ENCODE data around the gene FAM187B. TPM values are rescaled to one million over a fixed set of nuclear protein-coding genes. Genes with fewer than 3 reads are reported as not detected.

Gene FAM187B
- total RNA-seq, 1 donor from 2014 or later: not detected

DNA sequence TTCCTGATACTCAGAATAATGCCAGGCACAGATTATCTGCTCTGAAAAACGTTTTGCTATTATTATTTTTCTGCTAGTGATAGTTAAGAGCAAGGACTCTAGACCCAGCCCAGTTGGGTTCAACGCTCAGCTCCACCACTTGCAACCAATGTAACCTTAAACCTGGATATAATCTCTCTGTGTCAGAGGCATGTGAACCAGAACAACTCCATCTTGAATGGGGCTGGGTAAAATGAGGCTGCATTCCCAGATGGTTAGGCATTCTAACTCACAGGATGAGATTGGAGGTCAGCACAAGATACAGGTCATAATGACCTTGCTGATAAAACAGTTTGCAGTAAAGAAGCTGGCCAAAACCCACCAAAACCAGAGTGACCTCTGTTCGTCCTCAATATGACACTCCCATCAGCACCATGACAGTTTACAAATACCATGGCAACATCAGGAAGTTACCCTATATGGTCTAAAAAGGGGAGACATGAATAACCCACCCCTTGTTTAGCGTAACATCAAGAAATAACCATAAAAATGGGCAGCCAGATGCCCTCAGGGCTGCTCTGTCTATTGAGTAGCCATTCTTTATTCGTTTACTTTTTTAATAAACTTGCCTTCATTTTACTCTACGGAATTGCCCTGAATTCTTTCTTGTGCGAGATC is 13.6 kb downstream of the FAM187B start:
- TF ChIP-seq, protein P1, sequence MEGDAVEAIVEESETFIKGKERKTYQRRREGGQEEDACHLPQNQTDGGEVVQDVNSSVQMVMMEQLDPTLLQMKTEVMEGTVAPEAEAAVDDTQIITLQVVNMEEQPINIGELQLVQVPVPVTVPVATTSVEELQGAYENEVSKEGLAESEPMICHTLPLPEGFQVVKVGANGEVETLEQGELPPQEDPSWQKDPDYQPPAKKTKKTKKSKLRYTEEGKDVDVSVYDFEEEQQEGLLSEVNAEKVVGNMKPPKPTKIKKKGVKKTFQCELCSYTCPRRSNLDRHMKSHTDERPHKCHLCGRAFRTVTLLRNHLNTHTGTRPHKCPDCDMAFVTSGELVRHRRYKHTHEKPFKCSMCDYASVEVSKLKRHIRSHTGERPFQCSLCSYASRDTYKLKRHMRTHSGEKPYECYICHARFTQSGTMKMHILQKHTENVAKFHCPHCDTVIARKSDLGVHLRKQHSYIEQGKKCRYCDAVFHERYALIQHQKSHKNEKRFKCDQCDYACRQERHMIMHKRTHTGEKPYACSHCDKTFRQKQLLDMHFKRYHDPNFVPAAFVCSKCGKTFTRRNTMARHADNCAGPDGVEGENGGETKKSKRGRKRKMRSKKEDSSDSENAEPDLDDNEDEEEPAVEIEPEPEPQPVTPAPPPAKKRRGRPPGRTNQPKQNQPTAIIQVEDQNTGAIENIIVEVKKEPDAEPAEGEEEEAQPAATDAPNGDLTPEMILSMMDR (IDR thresholded peaks at IDR 0.05): no peak
- peaks cover 6% of the 10 kb centered on the region for H3K27me3 Mint-ChIP-seq (ENCODE audit: unreplicated experiment)
- peaks cover 6% of the 10 kb centered on the region for H3K4me1 Mint-ChIP-seq (ENCODE audit: unreplicated experiment)
- DNase-seq (ENCODE audit: extremely low spot score, unreplicated experiment): no peak
- H3K4me3 Mint-ChIP-seq (ENCODE audit: unreplicated experiment): no peak overlapping the region
- peaks cover 3% of the 10 kb centered on the region for H3K9me3 Mint-ChIP-seq (ENCODE audit: unreplicated experiment)
- H3K27ac Mint-ChIP-seq (ENCODE audit: unreplicated experiment): no peak overlapping the region
- H3K36me3 Mint-ChIP-seq (ENCODE audit: unreplicated experiment): no peaks in the 10 kb centered on the region

DNA sequence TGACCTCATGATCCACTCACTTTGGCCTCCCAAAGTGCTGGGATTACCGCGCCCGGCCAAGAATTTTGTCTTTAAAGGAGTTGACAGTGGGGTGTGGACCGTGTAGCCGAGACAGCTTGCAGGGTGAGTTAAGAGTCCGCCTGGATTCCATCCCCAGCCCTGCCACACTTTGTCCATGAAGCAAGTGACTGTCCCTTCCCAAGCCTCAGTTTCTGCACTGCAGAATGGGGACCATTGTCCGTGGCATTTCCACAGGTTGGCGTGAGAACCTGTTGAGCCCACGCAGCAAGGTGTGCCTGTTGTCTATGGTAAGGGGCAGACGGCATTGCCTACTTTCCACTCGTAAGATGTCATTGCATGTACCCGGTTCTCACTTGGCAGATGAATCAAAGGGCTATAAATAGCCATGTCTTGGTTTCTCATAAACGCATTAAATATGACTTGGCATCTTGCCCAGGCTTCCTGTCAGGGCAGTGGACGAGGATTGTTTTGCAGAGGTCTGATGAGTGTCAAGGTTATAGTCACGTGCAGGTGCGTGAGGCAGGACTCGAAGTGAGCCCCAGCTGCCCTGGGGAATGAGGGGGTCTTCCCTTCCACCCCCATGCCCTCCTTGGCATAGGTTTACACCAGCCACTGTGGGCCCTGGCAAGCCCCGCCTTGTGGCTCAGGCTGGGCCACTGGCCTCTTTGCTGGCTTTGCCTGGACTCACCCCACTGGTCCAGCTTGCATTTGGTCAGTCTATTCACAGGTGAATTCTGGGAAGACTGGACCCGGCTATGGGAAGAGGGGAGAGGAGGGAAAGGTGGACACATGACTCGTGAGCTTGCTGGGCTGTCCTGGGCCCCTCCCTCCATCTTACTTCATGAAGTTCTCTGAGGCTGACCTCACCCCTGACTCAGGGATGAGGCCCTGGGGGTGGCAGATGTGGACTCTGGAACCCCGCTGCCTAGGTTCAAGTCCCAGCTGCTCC is 14.6 kb downstream of the FAM187B start:
- H3K9me3 Mint-ChIP-seq (ENCODE audit: unreplicated experiment): peaks cover 3% of the 10 kb centered on the region
- H3K4me3 Mint-ChIP-seq (ENCODE audit: unreplicated experiment): no peak overlapping the region
- no peak overlapping the region for H3K27ac Mint-ChIP-seq (ENCODE audit: unreplicated experiment)
- H3K4me1 Mint-ChIP-seq (ENCODE audit: unreplicated experiment): peaks cover 6% of the 10 kb centered on the region
- H3K27me3 Mint-ChIP-seq (ENCODE audit: unreplicated experiment): peaks cover 6% of the 10 kb centered on the region
- no peaks in the 10 kb centered on the region for H3K36me3 Mint-ChIP-seq (ENCODE audit: unreplicated experiment)
- TF ChIP-seq, protein P1 (IDR thresholded peaks at IDR 0.05): no peak
- DNase-seq (ENCODE audit: extremely low spot score, unreplicated experiment): no peak

DNA sequence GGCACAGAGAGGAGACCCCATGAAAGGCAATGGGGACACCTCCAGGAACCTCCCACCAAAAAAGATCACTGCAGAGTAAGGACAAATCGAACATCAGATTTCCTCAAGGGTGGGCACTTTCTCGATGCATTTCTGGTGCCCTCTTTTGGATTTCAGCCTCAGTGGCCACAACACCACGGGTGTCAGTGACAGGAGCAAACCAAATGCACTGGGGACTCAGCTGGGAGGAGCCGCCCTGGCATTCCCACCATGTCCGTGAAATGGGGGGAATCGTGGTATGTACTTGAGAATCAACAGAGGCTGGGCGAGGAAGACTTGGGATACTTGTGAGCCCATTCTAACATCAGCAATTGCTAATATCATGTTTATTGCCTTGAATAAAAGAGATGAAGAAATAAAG is 16.3 kb downstream of the FAM187B start:
- Mint-ChIP-seq H3K27ac (ENCODE audit: unreplicated experiment) (no peak overlapping the region), H3K27me3 (ENCODE audit: unreplicated experiment) (peaks cover 6% of the 10 kb centered on the region), H3K4me3 (ENCODE audit: unreplicated experiment) (no peak overlapping the region), H3K9me3 (ENCODE audit: unreplicated experiment) (peaks cover 8% of the 10 kb centered on the region), H3K4me1 (ENCODE audit: unreplicated experiment) (peaks cover 6% of the 10 kb centered on the region), H3K36me3 (ENCODE audit: unreplicated experiment) (no peaks in the 10 kb centered on the region)
- DNase-seq (ENCODE audit: extremely low spot score, unreplicated experiment): no peak
- TF ChIP-seq, protein P1 (IDR thresholded peaks at IDR 0.05): no peak

DNA sequence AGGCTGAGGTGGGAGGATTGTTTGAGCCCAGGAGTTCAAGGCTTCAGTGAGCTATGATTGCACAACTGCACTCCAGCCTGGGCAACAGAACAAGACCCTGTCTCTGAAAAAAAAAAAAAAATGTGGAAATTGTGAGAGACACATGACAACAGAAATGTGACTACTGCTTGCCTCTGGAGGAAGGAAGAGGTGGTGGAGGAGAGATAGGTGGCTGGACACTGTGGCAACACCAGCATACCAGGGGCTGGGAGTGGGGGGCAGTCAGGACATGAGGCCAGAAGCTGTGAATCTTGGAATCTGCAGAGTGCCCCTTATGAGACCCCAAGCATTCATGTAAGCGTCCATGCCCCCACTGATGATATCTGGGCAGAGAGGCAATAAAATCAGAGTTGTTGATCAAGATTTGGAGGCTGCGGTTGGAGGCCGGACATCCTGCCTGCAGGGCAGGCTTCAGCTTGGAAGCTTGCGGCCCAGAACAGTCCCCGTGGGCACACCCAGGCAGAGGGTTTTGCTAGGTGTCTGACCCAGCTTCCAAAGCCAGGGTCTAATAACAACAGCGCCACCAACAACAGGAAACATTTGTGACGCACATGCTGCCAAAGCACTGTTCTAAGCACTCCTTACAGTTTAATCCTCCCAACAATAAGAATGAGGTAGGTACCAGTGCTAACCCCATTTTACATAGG is 16.9 kb downstream of the FAM187B start:
- no peak overlapping the region for H3K4me3 Mint-ChIP-seq (ENCODE audit: unreplicated experiment)
- no peaks in the 10 kb centered on the region for H3K36me3 Mint-ChIP-seq (ENCODE audit: unreplicated experiment)
- no peak overlapping the region for H3K27ac Mint-ChIP-seq (ENCODE audit: unreplicated experiment)
- peaks cover 8% of the 10 kb centered on the region for H3K27me3 Mint-ChIP-seq (ENCODE audit: unreplicated experiment)
- TF ChIP-seq, protein P1 (IDR thresholded peaks at IDR 0.05): no peak
- H3K4me1 Mint-ChIP-seq (ENCODE audit: unreplicated experiment): peaks cover 6% of the 10 kb centered on the region
- H3K9me3 Mint-ChIP-seq (ENCODE audit: unreplicated experiment): peaks cover 7% of the 10 kb centered on the region
- no peak for DNase-seq (ENCODE audit: extremely low spot score, unreplicated experiment)

Measured in osteocyte (in vitro differentiated cells).